GM10248 (cell line): ENCODE results near the gene HMCN1.

Experiments
- CTCF ChIA-PET: fragments of 300-600 bp; sonication (Branson Sonifier 250); formaldehyde crosslinking; extraction: SDS; loops from one replicate; lab custom pipeline; 2021; ENCODE audit warnings: antibody characterized with exemption; lab: Yijun Ruan, JAX
- POLR2A ChIA-PET: fragments of 350-650 bp; sonication (Branson Sonifier 250); formaldehyde crosslinking; extraction: SDS; loops from one replicate; lab custom pipeline; 2020; ENCODE audit warnings: antibody characterized with exemption; lab: Yijun Ruan, JAX
- DNase-seq: peaks from one replicate; pipeline ENCODE4 v3.0.0; 2012; ENCODE audit errors: extremely low spot score
- CTCF ChIP-seq: IDR thresholded peaks from 2 replicates; pipeline ENCODE4 v1.5.1; 2012; ENCODE audit warnings: mild to moderate bottlenecking, low read depth; ENCODE audit errors: extremely low read depth, missing control alignments, control extremely low read depth

The HMCN1 gene

DNA sequence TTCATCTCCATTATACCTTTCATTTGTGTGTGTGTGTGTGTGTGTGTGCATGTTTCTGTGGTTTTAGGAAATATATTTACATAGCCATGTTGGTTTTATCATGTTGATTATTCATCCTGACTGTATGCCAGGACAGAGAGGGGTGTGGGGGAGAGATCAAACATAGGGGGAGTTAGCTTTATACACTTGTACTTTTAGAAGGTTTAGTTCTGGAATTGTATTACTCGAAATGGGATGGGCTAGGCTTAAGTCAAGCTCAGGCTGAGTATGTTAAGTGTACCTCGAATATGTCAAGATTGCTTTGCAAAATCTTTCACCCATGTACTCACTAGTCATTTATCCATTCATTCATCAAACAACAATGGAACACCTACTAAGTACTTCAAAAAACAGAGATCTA, 123.3 kb downstream of the HMCN1 start:
- POLR2A ChIA-PET: no interaction called here
- CTCF ChIA-PET: no interaction called here
- TF ChIP-seq CTCF: no peak
- DNase-seq: no peak

DNA sequence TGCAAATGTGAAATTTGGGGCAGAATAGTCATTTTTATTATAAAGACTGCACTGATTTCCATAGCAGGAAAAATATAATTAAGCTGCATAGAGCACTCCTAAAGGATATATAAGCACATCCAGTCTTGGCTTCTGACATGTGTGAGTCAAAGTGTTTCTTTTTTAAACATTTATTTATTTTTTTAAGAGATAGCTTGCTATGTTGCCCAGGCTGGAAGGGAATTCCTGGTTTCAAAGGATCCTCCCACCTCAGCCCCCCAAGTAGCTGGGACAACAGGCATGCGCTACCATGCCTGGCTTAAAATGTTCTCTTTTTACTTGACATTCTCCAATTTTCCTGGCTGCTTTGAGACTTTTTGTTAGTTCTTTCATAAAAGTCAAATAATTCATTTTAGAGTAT, 126.1 kb downstream of the HMCN1 start:
- no peak for TF ChIP-seq CTCF
- POLR2A ChIA-PET: no interaction called here
- no peak for DNase-seq
- CTCF ChIA-PET: interaction anchor here (1.3 kb wide), 1 partner anchor 12 kb away, joined by 4 read pairs; no protein-coding TSS in a partner anchor

GRCh38 chr1:185860859-185861258, 126.7 kb downstream of the HMCN1 start:
- CTCF ChIA-PET: interaction anchor here (1.3 kb wide), 1 partner anchor 11 kb away, joined by 4 read pairs; no protein-coding TSS in a partner anchor
- no peak for TF ChIP-seq CTCF
- POLR2A ChIA-PET: no interaction called here
- no peak for DNase-seq

- no peak for DNase-seq
- POLR2A ChIA-PET: no interaction called here
- CTCF ChIA-PET: interaction anchor here (0.7 kb wide), 1 partner anchor 19 kb away, joined by 3 read pairs; no protein-coding TSS in a partner anchor
- no peak for TF ChIP-seq CTCF
Measured at GRCh38 chr1:185861630-185862029, 127.4 kb downstream of the HMCN1 start.

DNA sequence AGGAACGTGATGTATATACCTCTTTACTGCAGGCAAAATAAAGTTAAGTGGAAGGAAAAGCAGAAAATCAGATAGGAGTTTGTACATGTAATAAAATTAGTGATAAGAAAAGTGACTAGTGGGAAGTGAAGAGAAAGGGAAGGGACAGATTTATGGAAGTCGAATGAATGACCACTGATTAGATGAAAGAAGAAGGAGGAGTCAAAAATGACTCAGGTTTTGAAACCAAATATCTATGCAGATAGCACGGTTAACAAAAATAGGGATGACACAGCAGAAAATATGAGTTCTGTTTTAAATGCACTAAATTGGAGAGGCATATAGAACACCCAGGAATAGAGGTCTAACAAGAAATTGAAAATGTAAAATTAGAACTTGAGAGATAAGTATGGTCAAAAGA, 128.0 kb downstream of the HMCN1 start:
- TF ChIP-seq CTCF: no peak
- CTCF ChIA-PET: no interaction called here
- DNase-seq: no peak
- POLR2A ChIA-PET: no interaction called here

DNA sequence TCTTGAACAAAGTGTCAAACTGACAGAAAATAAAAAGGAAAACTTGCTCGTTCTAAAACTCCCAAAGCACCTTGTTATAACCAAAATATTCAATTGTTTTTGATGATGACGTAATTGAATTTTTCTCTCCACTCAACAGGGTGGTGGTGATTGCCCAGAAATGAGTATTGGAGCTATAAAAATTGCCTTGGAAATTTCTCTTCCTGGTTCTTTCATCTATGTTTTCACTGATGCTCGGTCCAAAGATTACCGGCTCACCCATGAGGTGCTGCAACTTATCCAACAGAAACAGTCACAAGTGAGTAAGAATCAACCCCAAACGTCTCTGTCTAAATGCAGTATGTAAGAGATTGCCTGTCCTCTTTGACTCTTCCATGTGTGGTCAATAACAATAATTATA, 130.1 kb downstream of the HMCN1 start:
- CTCF ChIA-PET: no interaction called here
- POLR2A ChIA-PET: no interaction called here

More for the DNA sequence above, 130.1 kb downstream of the HMCN1 start:
- TF ChIP-seq CTCF: no peak
- no peak for DNase-seq
